Upper lobe of left lung (tissue), 4 donors: Measurements from ENCODE around the gene BATF.

Experiments used
- EP300 ChIP-seq, 4 donors: sonication (generic); formaldehyde crosslinking; IDR thresholded peaks; one replicate each; pipeline ENCODE4 v1.5.1; 2017; ENCODE audit warnings: antibody characterized with exemption in 4 of 4, control low read depth in 2 of 4
- POLR2A ChIP-seq, 4 donors: fragments of 450-650 bp; IDR thresholded peaks; one replicate each; pipeline ENCODE4 v1.5.1; 2016 to 2017; ENCODE audit warnings: antibody characterized with exemption in 4 of 4, mild to moderate bottlenecking in 2 of 4
- POLR2AphosphoS5 ChIP-seq, 2 donors: sonication (generic); formaldehyde crosslinking; IDR thresholded peaks; one replicate each; pipeline ENCODE4 v1.5.1; 2017; ENCODE audit warnings: antibody characterized with exemption in 2 of 2
- TF ChIP-seq, protein P1 (sequence below), 6 experiments: fragments of 450-650 bp in 4 of 6; fragments of 200-600 bp in 2 of 6; sonication (generic) in 2 of 6; IDR thresholded peaks; one replicate each; pipeline ENCODE4 v1.5.1; 2016 to 2019; ENCODE audit warnings: antibody characterized with exemption in 6 of 6

DNA sequence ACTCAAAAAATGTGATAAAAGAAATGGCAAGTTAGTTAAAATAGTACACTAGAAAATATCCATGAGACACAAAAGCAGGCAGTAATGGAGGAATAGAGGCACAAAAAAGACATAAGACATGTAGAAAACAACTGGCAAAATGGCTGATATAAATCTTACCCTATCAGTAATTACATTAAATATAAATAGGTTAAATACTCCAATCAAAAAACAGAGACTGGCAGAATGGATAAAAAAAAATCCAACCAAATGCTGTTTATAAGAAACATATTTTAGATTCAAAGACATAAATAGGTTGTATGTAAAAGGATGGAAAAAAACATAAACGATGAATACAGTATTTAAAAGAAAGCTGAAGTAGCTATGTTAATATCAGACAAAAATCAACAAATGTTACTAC, 15.3 kb upstream of the BATF start:
- TF ChIP-seq, protein P1, sequence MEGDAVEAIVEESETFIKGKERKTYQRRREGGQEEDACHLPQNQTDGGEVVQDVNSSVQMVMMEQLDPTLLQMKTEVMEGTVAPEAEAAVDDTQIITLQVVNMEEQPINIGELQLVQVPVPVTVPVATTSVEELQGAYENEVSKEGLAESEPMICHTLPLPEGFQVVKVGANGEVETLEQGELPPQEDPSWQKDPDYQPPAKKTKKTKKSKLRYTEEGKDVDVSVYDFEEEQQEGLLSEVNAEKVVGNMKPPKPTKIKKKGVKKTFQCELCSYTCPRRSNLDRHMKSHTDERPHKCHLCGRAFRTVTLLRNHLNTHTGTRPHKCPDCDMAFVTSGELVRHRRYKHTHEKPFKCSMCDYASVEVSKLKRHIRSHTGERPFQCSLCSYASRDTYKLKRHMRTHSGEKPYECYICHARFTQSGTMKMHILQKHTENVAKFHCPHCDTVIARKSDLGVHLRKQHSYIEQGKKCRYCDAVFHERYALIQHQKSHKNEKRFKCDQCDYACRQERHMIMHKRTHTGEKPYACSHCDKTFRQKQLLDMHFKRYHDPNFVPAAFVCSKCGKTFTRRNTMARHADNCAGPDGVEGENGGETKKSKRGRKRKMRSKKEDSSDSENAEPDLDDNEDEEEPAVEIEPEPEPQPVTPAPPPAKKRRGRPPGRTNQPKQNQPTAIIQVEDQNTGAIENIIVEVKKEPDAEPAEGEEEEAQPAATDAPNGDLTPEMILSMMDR (IDR thresholded peaks at IDR 0.05): no peak
- TF ChIP-seq POLR2A (IDR thresholded peaks at IDR 0.05) (no peak), EP300 (IDR thresholded peaks at IDR 0.05) (no peak), POLR2AphosphoS5 (IDR thresholded peaks at IDR 0.05) (no peak)
